WTC11 (cell line): ENCODE data around the gene KIF19. TPM values are rescaled to one million over a fixed set of nuclear protein-coding genes. Genes with fewer than 3 reads are reported as not detected.
A peak's percentile ranks its signal among the peaks of the same experiment; 100 is the strongest.
"Not testable (repeated sequence)": the region's sequence is repeated elsewhere in the genome, so short reads cannot be mapped to it uniquely, and the experiment has no call there.

Experiments used
- ATAC-seq: fragments of 200-7000 bp; cut with Tn5 transposase; 2 replicates; pipeline ENCODE4 v1.10.0; 2021; ENCODE audit warnings: mild to moderate bottlenecking, moderate library complexity
- CTCF ChIA-PET: fragments of 300-600 bp; sonication (Branson Sonifier 250); formaldehyde crosslinking; loops from one replicate; lab custom pipeline; 2021; ENCODE audit warnings: antibody characterized with exemption; lab: Charles Lee
- POLR2A ChIA-PET: fragments of 350-600 bp; sonication (Branson Sonifier 250); formaldehyde crosslinking; loops from one replicate; lab custom pipeline; 2021; ENCODE audit warnings: antibody characterized with exemption; lab: Charles Lee
- DNase-seq: peaks from one replicate; pipeline ENCODE4 v3.0.0; 2021; ENCODE audit warnings: low spot score
- H3K27ac Mint-ChIP-seq: 2 replicates; pipeline ENCODE4 v1.8.0; 2021; ENCODE audit warnings: mixed read lengths
- H3K27me3 Mint-ChIP-seq: 2 replicates; pipeline ENCODE4 v1.8.0; 2021; ENCODE audit warnings: low read depth, mild to moderate bottlenecking, moderate library complexity, mixed read lengths
- H3K36me3 Mint-ChIP-seq: 2 replicates; pipeline ENCODE4 v1.8.0; 2021; ENCODE audit warnings: mixed read lengths
- H3K4me1 Mint-ChIP-seq: 2 replicates; pipeline ENCODE4 v1.8.0; 2022; ENCODE audit warnings: mixed read lengths
- H3K4me3 Mint-ChIP-seq: 2 replicates; pipeline ENCODE4 v1.8.0; 2021; ENCODE audit warnings: mild to moderate bottlenecking, moderate library complexity, mixed read lengths
- H3K9me3 Mint-ChIP-seq: 2 replicates; pipeline ENCODE4 v1.8.0; 2021; ENCODE audit warnings: mixed read lengths
- CREM ChIP-seq: sonication (generic); formaldehyde crosslinking; IDR thresholded peaks from 2 replicates; pipeline ENCODE4 v1.8.1; 2022; ENCODE audit warnings: mild to moderate bottlenecking, missing genetic modification reagents, moderate library complexity
- ELF4 ChIP-seq: sonication (generic); formaldehyde crosslinking; IDR thresholded peaks from 2 replicates; pipeline ENCODE4 v1.8.1; 2022; ENCODE audit warnings: low read depth, mild to moderate bottlenecking, moderate library complexity, missing genetic modification reagents
- GRHL2 ChIP-seq: fragments of 250-450 bp; sonication (Bioruptor Pico); IDR thresholded peaks from 2 replicates; pipeline ENCODE4 v1.8.0; 2022; ENCODE audit warnings: mild to moderate bottlenecking, moderate library complexity; ENCODE audit not compliant: insufficient replicate concordance, severe bottlenecking
- JUN ChIP-seq: sonication (generic); formaldehyde crosslinking; IDR thresholded peaks from 2 replicates; pipeline ENCODE4 v1.8.0; 2023; ENCODE audit warnings: mild to moderate bottlenecking, missing genetic modification reagents
- NFATC4 ChIP-seq: fragments of 250-450 bp; sonication (Bioruptor Pico); IDR thresholded peaks from 2 replicates; pipeline ENCODE4 v1.9.0; 2021; ENCODE audit warnings: mild to moderate bottlenecking
- PRRX2 ChIP-seq: fragments of 250-450 bp; sonication (Bioruptor Pico); IDR thresholded peaks from 2 replicates; pipeline ENCODE4 v1.8.0; 2021; ENCODE audit warnings: mild to moderate bottlenecking
- TCF7 ChIP-seq: sonication (generic); formaldehyde crosslinking; IDR thresholded peaks from 2 replicates; pipeline ENCODE4 v1.8.0; 2022; ENCODE audit warnings: mild to moderate bottlenecking, low read depth, missing genetic modification reagents, moderate library complexity
- TEAD4 ChIP-seq: sonication (generic); formaldehyde crosslinking; IDR thresholded peaks from 2 replicates; pipeline ENCODE4 v1.8.0; 2022; ENCODE audit warnings: mild to moderate bottlenecking, missing genetic modification reagents
- ZNF232 ChIP-seq: sonication (generic); formaldehyde crosslinking; IDR thresholded peaks from 2 replicates; pipeline ENCODE4 v1.8.0; 2022; ENCODE audit warnings: mild to moderate bottlenecking, missing genetic modification reagents
- ZNF416 ChIP-seq: fragments of 250-450 bp; sonication (Bioruptor Pico); IDR thresholded peaks from 2 replicates; pipeline ENCODE4 v1.9.0; 2021; ENCODE audit warnings: mild to moderate bottlenecking, inconsistent platforms
- total RNA-seq: library from RNA; stranded (reverse); gene quantifications from 3 replicates; pipeline ENCODE4 v1.2.3, GENCODE V29; 2021
- TF ChIP-seq, protein P1 (sequence below): fragments of 250-450 bp; sonication (Bioruptor Pico); conservative IDR thresholded peaks from 2 replicates; pipeline ENCODE4 v1.9.0; 2021; ENCODE audit warnings: mild to moderate bottlenecking
- TF ChIP-seq, protein P2 (sequence below): fragments of 250-450 bp; sonication (Bioruptor Pico); IDR thresholded peaks from 2 replicates; pipeline ENCODE4 v1.9.0; 2021; ENCODE audit warnings: mild to moderate bottlenecking
- TF ChIP-seq, protein P3 (sequence below): sonication (generic); formaldehyde crosslinking; conservative IDR thresholded peaks from 2 replicates; pipeline ENCODE4 v1.8.1; 2022; ENCODE audit warnings: mild to moderate bottlenecking, missing genetic modification reagents
- TF ChIP-seq, protein P4 (sequence below): sonication (generic); formaldehyde crosslinking; IDR thresholded peaks from 2 replicates; pipeline ENCODE4 v1.8.1; 2023; ENCODE audit warnings: mild to moderate bottlenecking, missing genetic modification reagents, moderate library complexity

The KIF19 gene
- total RNA-seq, 1 experiment from 2014 or later, result 0.44 TPM

DNA sequence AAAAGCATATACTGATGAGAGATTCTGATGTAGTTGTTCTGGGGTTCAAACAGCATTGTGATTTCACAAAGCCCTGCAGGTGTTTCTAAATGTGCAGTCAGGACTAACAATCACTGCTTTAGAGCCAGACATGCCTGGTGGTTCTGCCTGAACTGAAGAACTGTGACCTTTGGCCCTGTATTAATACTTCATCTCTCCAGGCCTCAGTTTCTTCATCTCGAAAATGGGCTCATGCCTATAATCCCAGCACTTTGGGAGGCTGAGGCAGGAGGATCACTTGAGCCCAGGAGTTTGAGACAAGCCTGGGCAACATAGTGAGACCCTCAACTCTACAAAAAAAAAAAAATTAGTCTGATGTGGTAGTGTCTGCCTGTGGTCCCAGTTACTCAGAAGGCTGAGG lies 48.1 kb upstream of the KIF19 start (continued):
- no peak for TF ChIP-seq ZNF232 (CRISPR knock-in tag)
- no peak for TF ChIP-seq GRHL2
- TF ChIP-seq TEAD4, result no peak
- TF ChIP-seq, protein P1, sequence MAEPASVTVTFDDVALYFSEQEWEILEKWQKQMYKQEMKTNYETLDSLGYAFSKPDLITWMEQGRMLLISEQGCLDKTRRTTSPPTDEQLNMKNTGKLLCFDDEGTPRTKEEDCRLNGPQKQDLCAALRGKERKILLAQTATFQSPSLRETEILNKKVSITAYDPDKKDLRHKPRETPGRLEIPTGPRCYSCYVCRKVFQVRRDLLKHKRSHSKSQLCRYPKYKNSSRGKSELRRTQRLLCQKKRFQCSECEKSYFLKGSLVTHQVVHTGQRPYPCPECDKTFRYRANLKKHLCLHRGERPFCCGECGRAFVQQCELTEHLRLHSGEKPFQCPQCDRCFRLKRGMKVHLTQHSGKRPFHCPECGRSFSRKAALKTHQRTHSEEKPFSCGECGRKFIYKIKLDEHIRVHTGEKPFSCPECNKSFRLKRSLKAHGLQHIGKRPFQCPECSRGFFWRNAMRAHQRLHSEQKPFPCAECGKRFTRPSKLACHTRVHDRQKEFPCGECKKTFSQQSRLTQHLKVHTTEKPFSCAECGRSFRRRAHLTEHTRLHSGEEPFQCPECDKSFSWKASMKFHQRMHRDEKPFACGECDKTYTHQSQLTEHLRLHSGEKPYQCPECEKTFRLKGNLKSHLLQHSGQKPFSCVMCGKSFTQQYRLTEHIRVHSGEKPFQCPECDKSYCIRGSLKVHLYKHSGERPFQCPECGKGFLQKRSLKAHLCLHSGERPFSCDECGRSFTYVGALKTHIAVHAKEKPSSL, result no peak
- TF ChIP-seq CREM, result no peak
- TF ChIP-seq NFATC4 (CRISPR knock-in tag), result no peak
- TF ChIP-seq, protein P2, sequence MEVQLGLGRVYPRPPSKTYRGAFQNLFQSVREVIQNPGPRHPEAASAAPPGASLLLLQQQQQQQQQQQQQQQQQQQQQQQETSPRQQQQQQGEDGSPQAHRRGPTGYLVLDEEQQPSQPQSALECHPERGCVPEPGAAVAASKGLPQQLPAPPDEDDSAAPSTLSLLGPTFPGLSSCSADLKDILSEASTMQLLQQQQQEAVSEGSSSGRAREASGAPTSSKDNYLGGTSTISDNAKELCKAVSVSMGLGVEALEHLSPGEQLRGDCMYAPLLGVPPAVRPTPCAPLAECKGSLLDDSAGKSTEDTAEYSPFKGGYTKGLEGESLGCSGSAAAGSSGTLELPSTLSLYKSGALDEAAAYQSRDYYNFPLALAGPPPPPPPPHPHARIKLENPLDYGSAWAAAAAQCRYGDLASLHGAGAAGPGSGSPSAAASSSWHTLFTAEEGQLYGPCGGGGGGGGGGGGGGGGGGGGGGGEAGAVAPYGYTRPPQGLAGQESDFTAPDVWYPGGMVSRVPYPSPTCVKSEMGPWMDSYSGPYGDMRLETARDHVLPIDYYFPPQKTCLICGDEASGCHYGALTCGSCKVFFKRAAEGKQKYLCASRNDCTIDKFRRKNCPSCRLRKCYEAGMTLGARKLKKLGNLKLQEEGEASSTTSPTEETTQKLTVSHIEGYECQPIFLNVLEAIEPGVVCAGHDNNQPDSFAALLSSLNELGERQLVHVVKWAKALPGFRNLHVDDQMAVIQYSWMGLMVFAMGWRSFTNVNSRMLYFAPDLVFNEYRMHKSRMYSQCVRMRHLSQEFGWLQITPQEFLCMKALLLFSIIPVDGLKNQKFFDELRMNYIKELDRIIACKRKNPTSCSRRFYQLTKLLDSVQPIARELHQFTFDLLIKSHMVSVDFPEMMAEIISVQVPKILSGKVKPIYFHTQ (CRISPR knock-in tag), result no peak
- no peak for TF ChIP-seq JUN (CRISPR knock-in tag)
- no peak for TF ChIP-seq PRRX2 (CRISPR knock-in tag)
- TF ChIP-seq, protein P3, sequence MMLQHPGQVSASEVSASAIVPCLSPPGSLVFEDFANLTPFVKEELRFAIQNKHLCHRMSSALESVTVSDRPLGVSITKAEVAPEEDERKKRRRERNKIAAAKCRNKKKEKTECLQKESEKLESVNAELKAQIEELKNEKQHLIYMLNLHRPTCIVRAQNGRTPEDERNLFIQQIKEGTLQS (CRISPR knock-in tag), result no peak
- TF ChIP-seq, all 79 proteins: peak for 0

DNA sequence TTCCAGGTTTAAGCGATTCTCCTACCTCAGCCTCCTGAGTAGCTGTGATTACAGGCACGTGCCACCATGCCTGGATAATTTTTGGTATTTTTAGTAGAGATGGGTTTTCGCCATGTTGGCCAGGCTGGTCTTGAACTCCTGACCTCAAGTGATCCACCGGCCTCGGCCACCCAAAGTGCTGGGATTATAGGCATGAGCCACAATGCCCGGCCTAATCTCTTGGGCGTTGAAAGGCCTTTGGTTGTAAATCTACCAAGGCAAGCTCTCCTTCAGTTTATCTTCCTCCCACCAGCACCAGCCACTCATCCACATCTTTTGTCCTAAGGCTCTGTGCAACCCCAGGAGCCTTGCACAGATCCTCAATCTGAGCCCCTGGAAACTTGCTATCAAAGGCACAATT lies 46.4 kb upstream of the KIF19 start:
- H3K27me3 Mint-ChIP-seq, result peaks cover 14% of the 10 kb centered on the region
- peak overlapping the region; percentile 27; the same call in 1 of the 2 replicates for H3K27ac Mint-ChIP-seq
- ATAC-seq, H3K36me3 Mint-ChIP-seq, CTCF ChIA-PET, H3K9me3 Mint-ChIP-seq, H3K4me3 Mint-ChIP-seq, POLR2A ChIA-PET, DNase-seq, H3K4me1 Mint-ChIP-seq: not testable (repeated sequence)

DNA sequence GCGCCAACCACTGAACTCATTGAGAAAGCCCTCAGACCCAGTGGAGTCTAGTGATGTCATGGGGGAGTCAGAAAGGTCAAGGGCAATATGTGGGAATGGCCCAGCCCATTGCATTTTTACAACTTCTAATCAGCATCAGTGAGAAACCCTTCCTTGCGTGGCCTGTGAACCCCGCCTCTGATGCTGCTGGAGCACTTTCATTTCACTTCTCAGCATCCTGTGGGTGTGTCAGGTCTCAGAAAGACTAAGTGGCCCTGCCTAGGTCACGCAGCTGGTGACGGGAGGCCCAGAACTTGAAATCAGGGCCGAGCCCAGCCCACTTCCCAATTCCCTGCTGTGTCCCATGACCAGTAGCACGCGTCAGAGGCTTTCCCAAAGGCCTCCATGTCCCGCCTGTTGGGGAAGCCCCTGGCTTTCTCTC lies 45.9 kb upstream of the KIF19 start:
- POLR2A ChIA-PET, result no interaction called here
- DNase-seq, result no peak
- ATAC-seq, result no peak
- H3K27me3 Mint-ChIP-seq, result peaks cover 9% of the 10 kb centered on the region
- peaks cover 4% of the 10 kb centered on the region; the same call in 1 of the 2 replicates for H3K4me1 Mint-ChIP-seq
- H3K36me3 Mint-ChIP-seq, result no peaks in the 10 kb centered on the region
- H3K27ac Mint-ChIP-seq, result peak overlapping the region; percentile 27; the same call in 1 of the 2 replicates
- CTCF ChIA-PET, result no interaction called here
- no peak overlapping the region for H3K4me3 Mint-ChIP-seq
- H3K9me3 Mint-ChIP-seq, result no peaks in the 10 kb centered on the region
- TF ChIP-seq, protein P4, sequence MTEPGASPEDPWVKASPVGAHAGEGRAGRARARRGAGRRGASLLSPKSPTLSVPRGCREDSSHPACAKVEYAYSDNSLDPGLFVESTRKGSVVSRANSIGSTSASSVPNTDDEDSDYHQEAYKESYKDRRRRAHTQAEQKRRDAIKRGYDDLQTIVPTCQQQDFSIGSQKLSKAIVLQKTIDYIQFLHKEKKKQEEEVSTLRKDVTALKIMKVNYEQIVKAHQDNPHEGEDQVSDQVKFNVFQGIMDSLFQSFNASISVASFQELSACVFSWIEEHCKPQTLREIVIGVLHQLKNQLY (CRISPR knock-in tag), result no peak
- no peak for TF ChIP-seq ZNF416
- TF ChIP-seq TCF7 (CRISPR knock-in tag), result no peak
- TF ChIP-seq ELF4 (CRISPR knock-in tag), result no peak
- TF ChIP-seq, protein P2 (CRISPR knock-in tag), result no peak
- TF ChIP-seq, all 79 proteins: peak for 0
